ENCODE measurements around the gene PDIA6.

GRCh38 chr2:10753876-10754275 lies 58.7 kb downstream of the PDIA6 start:
- no peak for TF ChIP-seq CTCF (IDR thresholded peaks at IDR 0.05; ENCODE audit: insufficient read depth, low read depth, low read length)
- no peak for TF ChIP-seq EZH2 (IDR thresholded peaks at IDR 0.05; ENCODE audit: insufficient read depth, low read length)

Measured in astrocyte (in vitro differentiated cells and primary cell).